Measurements from ENCODE around the gene CTRB1. TPM values are rescaled to one million over a fixed set of nuclear protein-coding genes. Genes with fewer than 3 reads are reported as not detected.
"Not testable (repeated sequence)": the region's sequence is repeated elsewhere in the genome, so short reads cannot be mapped to it uniquely, and the experiment has no call there.

The CTRB1 gene
- total RNA-seq, 1 donor from 2014 or later, result not detected

- intact Hi-C loops (cut with DNase I), result no loop called here
- no peak for DNase-seq (ENCODE audit: low spot score)
These were observed 43.5 kb downstream of the CTRB1 start for GRCh38 chr16:75262104-75262799.

GRCh38 chr16:75262800-75263127, 44.0 kb downstream of the CTRB1 start:
- DNase-seq (ENCODE audit: low spot score), result no peak
- intact Hi-C loops (cut with DNase I), result no loop called here

GRCh38 chr16:75263291-75263962, 44.6 kb downstream of the CTRB1 start:
- no peak for DNase-seq (ENCODE audit: low spot score)
- intact Hi-C loops (cut with DNase I), result no loop called here

DNA sequence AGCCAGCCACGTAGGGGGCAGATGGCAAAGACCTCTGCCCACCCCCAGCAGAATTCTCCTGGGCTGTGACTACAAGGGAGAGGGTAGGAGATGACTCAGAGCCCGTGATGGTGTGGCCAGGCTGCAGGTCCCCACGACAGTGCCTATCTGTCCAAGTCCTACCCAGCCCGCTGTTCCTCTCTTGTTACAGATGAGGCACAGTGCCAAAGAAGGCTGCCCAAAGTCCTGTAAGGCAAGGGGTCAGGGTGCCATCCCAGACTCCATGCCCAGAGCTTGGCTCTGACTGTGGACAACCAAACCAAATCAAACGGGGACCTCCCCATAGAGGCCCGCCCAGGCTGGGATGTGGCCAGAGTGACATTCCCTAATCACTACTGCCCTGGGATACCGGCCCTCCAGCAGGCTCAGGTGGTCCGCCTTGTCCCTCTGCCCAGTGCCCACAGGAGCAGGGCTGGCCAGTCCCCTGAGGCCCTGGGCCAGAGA, 45.2 kb downstream of the CTRB1 start:
- no peak for DNase-seq (ENCODE audit: low spot score)
- intact Hi-C loops (cut with DNase I), result loop anchor here (2.0 kb wide), 1 partner anchor 13 kb away; the partner anchor contains the start of gene BCAR1

DNA sequence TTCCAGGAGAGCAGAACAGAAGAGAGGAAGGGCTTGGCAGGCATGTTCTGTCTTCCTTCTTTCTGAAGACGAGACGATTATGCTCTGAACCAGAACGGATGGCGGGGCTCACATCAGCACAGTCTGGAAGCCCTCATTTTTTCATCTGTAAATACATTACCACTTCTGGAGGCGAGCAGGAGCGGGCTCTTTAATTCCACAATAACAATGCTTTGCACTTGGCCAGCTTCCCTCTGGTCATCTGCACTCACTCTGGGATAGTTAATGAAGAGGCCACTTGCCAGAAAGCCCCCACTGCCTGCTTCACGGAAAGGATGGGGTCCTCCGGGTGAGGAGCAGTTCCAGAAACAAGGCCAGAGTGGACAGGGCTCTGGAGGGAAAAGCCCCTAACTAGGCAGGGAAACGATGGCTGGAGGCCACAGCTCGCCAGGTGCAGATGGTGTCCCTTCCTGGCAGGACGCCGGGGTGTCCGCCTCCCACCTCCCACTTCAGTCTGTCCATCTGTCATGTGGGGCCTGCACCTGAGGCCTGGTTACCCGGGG, 45.7 kb downstream of the CTRB1 start:
- intact Hi-C loops (cut with DNase I), result loop anchor here (2.0 kb wide), 1 partner anchor 14 kb away; the partner anchor contains the start of gene BCAR1
- no peak for DNase-seq (ENCODE audit: low spot score)

DNA sequence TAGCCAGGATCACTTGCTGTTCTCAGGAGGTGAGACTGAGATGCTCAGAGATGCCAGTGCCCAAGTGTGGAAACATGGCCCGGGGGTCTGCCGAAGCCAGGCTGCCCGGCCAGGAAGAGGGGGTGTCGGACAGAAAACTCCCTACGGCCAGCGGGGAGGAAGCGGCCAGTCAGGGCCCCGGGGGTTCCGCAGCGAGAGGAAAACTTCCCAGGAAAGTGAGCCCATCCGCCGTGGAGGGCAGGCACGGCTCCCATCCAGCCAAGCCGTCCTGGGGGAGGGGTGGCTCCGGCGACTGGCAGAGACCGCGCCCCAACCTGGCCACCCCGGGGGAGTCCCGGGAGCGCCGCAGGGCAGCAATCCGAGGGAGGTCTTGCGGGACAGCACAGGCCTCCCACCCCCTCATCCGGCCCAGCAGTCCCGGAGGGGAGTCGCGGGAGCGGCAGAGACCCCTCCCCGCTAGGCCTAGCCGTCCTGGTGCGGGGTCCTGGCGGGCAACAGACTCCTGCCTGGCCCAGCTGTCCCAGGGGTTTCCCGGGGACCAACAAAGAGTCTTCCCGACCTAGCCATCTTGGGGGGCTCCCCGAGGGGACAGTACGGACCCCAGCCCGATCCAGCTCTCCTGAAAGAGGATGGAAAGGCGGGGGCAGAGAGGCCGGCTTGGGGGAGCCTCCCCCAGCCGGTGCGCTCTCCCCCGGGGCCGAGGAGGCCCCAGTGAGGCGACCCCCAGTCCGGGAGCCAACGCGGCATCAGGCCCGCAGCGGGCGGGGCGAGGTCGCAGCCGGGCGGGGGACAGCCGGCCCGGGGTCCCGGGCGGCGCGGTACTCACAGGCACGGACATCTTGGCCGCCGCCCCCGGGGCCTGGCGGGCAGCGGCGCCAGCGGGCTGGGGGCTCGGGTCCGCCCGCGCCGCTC, 46.5 kb downstream of the CTRB1 start:
- intact Hi-C loops (cut with DNase I), result loop anchor here (2.0 to 5.0 kb wide), 2 partner anchors 14 to 33 kb away; partner anchors contain the start of gene BCAR1

DNA sequence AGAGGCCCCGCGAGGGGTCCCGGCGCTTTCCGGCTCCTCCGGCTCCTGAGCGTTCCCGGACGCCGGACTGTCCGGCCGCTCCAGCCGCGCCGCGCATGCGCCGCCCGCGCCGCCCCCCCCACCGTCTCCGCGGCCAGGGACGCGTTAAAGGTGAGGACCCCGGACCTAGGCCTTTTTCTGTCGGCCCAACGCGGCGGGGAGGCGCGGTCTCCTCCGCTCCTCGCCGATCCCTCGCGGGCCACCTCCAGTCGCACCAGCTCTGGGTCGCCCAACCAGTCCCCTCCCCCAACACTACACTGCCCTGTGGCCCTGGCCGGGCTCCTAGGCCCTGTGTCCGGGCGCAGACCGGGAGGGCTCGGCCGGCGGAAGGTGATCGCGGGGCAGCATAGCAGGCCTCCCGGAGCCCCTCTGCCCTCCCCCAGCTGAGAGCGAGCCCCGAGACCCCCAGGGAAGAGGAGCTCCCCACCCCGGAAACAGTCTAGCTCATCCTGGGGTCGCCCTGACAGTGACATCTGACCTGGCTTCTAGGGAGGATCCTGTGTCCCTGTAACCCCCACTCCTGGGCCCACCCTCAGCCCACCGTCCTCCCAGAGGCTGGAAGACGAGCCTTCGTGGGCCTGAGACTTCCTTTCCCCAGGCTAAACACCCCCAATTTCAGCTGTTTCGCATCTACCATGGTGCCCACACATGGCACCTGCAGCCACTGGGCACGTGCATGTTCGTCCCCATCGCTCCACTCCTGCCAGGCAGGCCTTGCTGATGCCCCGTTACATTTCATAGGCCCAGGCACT, 47.3 kb downstream of the CTRB1 start:
- DNase-seq (ENCODE audit: low spot score), result no peak
- intact Hi-C loops (cut with DNase I), result loop anchor here (2.0 to 5.0 kb wide), 3 partner anchors 15 to 39 kb away; partner anchors contain the start of gene BCAR1

More for the DNA sequence above, 46.5 kb downstream of the CTRB1 start:
- DNase-seq (ENCODE audit: low spot score), result no peak

DNA sequence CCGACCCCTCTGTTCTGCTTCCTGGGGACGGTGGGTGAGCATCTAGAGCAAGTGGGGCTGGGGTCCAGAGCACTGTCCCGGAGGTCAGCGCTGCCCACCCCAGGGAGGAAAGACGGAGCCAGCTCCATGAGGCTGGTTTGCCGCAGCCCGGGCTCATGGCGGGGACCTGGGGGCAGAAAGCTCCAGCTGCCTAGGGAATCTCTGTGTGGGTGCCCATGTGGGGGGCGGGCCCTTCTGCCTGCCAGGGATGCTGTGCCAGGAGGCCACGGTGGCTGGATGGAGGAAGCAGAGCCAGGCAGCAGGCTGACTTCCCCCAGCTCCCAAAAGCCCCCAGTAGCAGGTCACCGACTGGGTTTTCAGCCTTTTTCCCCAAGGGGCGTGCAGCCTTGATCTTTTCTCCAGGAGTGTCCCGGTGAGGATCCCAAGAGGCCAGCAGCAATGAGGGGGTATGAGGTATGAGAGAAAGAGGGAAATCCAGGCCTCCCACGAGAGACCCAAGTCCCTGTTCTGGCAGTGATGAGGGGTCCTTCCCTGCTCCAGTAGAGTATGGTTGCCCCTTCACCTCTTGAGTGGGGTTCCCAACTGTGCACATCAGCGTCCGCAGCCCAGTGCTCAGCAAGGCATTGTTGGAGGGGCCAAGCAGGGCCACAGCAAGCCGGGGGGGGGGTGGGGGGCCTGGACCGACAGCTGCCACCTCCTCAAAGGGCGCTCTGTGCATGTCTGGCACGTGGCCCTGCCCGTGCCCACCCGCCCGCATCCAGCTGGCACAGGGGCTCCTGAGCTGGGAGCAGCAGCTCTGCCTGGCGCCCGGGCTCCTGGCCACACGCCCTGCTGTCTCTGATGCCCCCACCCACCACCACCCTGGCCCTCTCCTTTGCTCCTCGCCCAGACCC, 48.2 kb downstream of the CTRB1 start:
- intact Hi-C loops (cut with DNase I), result loop anchor here (2.0 to 5.0 kb wide), 2 partner anchors 35 to 38 kb away; no protein-coding TSS in a partner anchor
- DNase-seq (ENCODE audit: low spot score), result no peak

- DNase-seq (ENCODE audit: low spot score), result no peak
- intact Hi-C loops (cut with DNase I), result loop anchor here (2.0 to 5.0 kb wide), 2 partner anchors 35 to 37 kb away; no protein-coding TSS in a partner anchor
These were observed 49.0 kb downstream of the CTRB1 start for GRCh38 chr16:75267631-75268264.

GRCh38 chr16:75269358-75269757, 50.6 kb downstream of the CTRB1 start:
- not testable (repeated sequence) for DNase-seq (ENCODE audit: low spot score)
- intact Hi-C loops (cut with DNase I), result loop anchor here (5.0 kb wide), 1 partner anchor 37 kb away; no protein-coding TSS in a partner anchor

- intact Hi-C loops (cut with DNase I), result no loop called here
- no peak for DNase-seq (ENCODE audit: low spot score)
These were observed 52.8 kb downstream of the CTRB1 start for GRCh38 chr16:75271441-75272096.

DNA sequence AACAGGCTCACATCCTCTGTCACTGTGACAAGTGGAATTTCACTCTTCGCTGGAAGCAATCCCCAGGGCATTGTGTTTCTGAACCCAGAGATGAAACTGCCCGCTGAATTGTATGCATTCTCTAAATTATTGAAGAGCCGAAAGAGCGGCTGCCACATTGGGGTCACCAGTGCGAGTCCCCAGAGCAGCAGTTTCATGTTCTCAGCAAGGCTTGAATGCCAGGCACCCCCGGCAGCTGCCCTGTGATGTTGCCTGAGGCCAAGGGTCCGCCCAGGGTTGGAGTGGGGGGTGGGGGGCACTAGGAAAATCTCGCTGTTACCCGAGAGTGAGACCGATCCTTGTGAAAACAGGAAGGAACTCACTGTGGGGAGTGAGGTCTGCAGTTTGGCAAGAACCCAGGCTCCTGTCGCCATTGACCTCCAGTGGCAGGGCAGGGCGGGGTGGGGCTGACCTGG, 53.3 kb downstream of the CTRB1 start:
- DNase-seq (ENCODE audit: low spot score), result no peak
- intact Hi-C loops (cut with DNase I), result no loop called here

- intact Hi-C loops (cut with DNase I); DNase-seq (ENCODE audit: low spot score): not testable (repeated sequence)
These were observed 53.8 kb downstream of the CTRB1 start for GRCh38 chr16:75272629-75273028.

- intact Hi-C loops (cut with DNase I), result no loop called here
These were observed 54.5 kb downstream of the CTRB1 start for GRCh38 chr16:75273054-75273925.

More at GRCh38 chr16:75273054-75273925, 54.5 kb downstream of the CTRB1 start:
- DNase-seq (ENCODE audit: low spot score), result no peak
